ENCODE results near the gene FIGNL1. TPM values are rescaled to one million over a fixed set of nuclear protein-coding genes. Genes with fewer than 3 reads are reported as not detected.

FIGNL1 gene
- total RNA-seq, 1 donor from 2014 or later: 10.0 TPM

GRCh38 chr7:50497068-50497642, 47.0 kb upstream of the FIGNL1 start:
- Histone ChIP-seq H3K27ac (ENCODE audit: low read depth, low read length) (no peak overlapping the region), H3K36me3 (ENCODE audit: insufficient read depth, low read length) (no peaks in the 10 kb centered on the region), H3K27me3 (ENCODE audit: insufficient read depth, low read length) (peaks cover 8% of the 10 kb centered on the region), H3K4me2 (ENCODE audit: low read length) (no peak overlapping the region), H3K4me3 (ENCODE audit: insufficient read depth, low read depth, low read length) (no peak overlapping the region), H3K9ac (ENCODE audit: low read length) (no peak overlapping the region), H3K79me2 (ENCODE audit: insufficient read depth, low read length) (no peaks in the 10 kb centered on the region), H3K4me1 (ENCODE audit: insufficient read depth, low read length) (peaks cover 2% of the 10 kb centered on the region), H2AFZ (ENCODE audit: low read depth, low read length) (no peak overlapping the region), H3K9me3 (ENCODE audit: insufficient read depth, low read depth, low read length) (no peaks in the 10 kb centered on the region), H4K20me1 (ENCODE audit: insufficient read depth, low read length) (no peaks in the 10 kb centered on the region)
- DNase-seq (ENCODE audit: low read depth) (peak; percentile 64), FAIRE-seq (no peak)
- H3K27ac Mint-ChIP-seq (ENCODE audit: unreplicated experiment): peak overlapping the region; percentile 77
- H3K9me3 Mint-ChIP-seq (ENCODE audit: unreplicated experiment): peaks cover 5% of the 10 kb centered on the region
- TF ChIP-seq CTCF (IDR thresholded peaks at IDR 0.05; ENCODE audit: insufficient read depth, low read depth, low read length): no peak
- no peak for TF ChIP-seq EZH2 (IDR thresholded peaks at IDR 0.05; ENCODE audit: insufficient read depth, low read length)
- peaks cover 10% of the 10 kb centered on the region for H3K4me1 Mint-ChIP-seq (ENCODE audit: low read depth, unreplicated experiment)
- H3K36me3 Mint-ChIP-seq (ENCODE audit: low read depth, unreplicated experiment): no peaks in the 10 kb centered on the region
- H3K27me3 Mint-ChIP-seq (ENCODE audit: low read depth, unreplicated experiment): peaks cover 4% of the 10 kb centered on the region
- no peak overlapping the region for H3K4me3 Mint-ChIP-seq (ENCODE audit: unreplicated experiment)

GRCh38 chr7:50496569-50496968, 46.4 kb upstream of the FIGNL1 start:
- no peaks in the 10 kb centered on the region for H3K4me1 ChIP-seq (ENCODE audit: insufficient read depth, low read length)

More at GRCh38 chr7:50496569-50496968, 46.4 kb upstream of the FIGNL1 start:
- Histone ChIP-seq H3K4me2 (ENCODE audit: low read length) (no peak overlapping the region), H3K27ac (ENCODE audit: low read depth, low read length) (no peak overlapping the region), H3K9me3 (ENCODE audit: insufficient read depth, low read depth, low read length) (no peaks in the 10 kb centered on the region), H3K79me2 (ENCODE audit: insufficient read depth, low read length) (no peaks in the 10 kb centered on the region), H3K9ac (ENCODE audit: low read length) (no peak overlapping the region), H4K20me1 (ENCODE audit: insufficient read depth, low read length) (no peaks in the 10 kb centered on the region), H3K27me3 (ENCODE audit: insufficient read depth, low read length) (peaks cover 8% of the 10 kb centered on the region), H2AFZ (ENCODE audit: low read depth, low read length) (no peak overlapping the region), H3K36me3 (ENCODE audit: insufficient read depth, low read length) (no peaks in the 10 kb centered on the region), H3K4me3 (ENCODE audit: insufficient read depth, low read depth, low read length) (no peak overlapping the region)
- Mint-ChIP-seq H3K27ac (ENCODE audit: unreplicated experiment) (peak overlapping the region; percentile 77), H3K27me3 (ENCODE audit: low read depth, unreplicated experiment) (peaks cover 4% of the 10 kb centered on the region), H3K4me3 (ENCODE audit: unreplicated experiment) (no peak overlapping the region), H3K36me3 (ENCODE audit: low read depth, unreplicated experiment) (no peaks in the 10 kb centered on the region), H3K9me3 (ENCODE audit: unreplicated experiment) (peaks cover 5% of the 10 kb centered on the region), H3K4me1 (ENCODE audit: low read depth, unreplicated experiment) (peaks cover 7% of the 10 kb centered on the region)
- DNase-seq (ENCODE audit: low read depth) (no peak), FAIRE-seq (no peak)
- no peak for TF ChIP-seq EZH2 (IDR thresholded peaks at IDR 0.05; ENCODE audit: insufficient read depth, low read length)
- TF ChIP-seq CTCF (IDR thresholded peaks at IDR 0.05; ENCODE audit: insufficient read depth, low read depth, low read length): no peak

Measured in astrocyte (in vitro differentiated cells and primary cell).